NCI-H2107 (cell line): ENCODE data around the gene CBX1.
"Not testable (repeated sequence)": the region's sequence is repeated elsewhere in the genome, so short reads cannot be mapped to it uniquely, and the experiment has no call there.

ENCODE experiments used
- DNase-seq: peaks from one replicate; lab custom pipeline; 2025; lab: John Stamatoyannopoulos, UW

CBX1 gene

DNA sequence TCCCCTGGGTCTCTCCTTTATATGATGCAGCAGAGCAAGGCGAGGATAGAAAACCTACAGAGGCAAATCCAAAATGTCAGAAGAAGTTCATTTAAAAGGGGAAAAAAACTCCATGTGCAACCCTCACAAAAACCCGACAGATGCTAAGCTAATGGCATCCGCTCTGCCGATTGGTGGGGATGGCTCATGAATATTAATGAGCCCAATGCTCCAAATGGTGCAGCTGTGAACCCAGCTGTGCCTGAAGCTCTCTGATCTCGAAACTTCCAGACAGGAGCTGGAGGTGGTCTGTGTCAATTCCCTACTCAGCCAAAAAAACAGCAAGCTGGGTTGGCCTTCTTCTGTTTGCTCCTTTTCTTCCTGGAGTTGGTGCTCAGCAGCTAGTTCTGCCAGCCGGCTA is 21.8 kb upstream of the CBX1 start:
- DNase-seq, result no peak

DNA sequence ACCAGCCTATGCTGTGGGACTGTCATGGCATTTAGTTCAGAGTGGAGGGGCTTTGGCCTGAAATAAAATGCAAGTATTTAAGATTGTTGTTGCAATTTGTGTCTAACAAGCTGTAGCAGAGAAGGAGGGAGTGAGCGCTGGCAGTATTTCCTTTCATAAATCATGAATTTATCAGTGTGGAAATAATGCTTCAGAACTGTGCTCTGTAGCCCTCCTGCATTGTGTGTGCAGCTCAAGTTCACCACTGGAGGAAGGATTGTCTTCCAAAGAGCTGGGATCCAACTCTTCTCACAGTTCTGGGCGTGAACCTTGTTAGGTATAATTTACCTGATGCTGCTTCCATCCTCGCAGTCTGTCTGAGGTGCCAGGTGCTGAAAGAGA is 21.4 kb upstream of the CBX1 start:
- no peak for DNase-seq

DNA sequence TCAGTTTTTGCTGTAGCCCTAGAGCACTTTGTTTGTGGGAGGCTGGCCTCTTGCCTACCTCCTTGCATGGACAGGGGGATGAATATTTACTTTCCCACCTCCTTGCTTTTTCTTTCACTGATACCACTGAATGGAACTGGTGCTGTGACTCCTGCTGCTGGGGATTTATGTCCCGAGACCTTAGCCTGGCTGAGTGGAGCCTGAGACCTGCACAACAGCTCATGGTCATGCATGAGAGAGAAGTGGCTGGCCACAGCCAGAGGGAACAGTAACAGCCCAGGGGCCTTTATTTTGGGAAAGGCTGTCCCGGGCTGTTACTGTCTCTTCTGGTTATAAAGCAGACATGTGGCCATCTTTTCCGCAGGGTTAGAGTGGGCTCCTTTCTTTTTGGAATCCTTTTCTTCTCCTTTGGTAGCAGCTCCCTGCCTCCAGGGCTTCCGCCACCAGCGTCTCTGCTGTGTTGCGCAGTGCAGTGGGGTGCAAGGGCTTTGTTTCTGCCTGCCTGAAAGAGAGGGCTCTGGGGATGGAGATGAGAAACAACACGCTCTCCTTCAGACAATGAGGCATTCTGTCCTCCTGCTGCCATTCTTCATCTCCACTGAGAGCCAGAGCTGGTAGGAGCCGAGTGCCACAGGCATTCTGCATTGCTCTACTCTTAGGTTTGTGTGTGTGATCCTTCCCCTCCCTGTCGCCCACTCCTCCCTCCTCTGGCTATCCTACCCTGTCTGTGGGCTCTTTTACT is 20.8 kb upstream of the CBX1 start:
- DNase-seq, result no peak

DNA sequence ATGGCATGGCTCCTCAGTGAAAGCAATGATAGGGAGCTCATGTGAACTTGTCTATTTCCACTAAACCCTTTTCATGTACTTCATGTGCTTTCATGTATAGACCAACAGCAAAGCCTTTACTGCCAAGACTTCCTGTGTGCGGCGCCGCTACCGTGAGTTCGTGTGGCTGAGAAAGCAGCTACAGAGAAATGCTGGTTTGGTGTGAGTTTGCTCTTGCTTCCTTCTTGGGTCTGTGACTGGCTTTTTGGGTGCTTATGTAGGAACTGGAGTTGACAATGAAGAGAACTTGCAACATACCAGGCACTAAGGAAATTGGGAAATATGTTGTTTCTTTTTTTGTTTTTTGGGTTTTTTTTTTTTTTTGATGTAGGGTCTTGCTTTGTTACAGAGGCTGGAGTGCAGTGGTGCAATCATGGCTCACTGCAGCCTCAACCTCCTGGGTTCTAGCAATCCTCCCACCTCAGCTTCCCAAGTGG is 12.0 kb upstream of the CBX1 start:
- DNase-seq, result no peak

DNA sequence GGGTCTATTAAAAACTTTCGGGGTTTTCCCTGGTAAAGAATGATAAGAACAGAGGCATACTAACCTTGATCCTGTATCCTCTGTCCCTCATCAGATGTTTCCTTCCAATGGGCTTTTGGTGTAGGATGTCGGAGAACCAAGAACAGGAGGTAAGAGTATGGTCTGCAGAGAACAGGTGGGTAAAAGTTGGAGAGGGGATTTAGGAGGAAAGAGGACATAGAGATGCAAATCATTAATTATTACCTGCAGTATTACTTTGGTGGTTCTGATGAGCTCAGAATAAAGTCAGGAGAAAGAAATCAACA is 10.6 kb upstream of the CBX1 start:
- DNase-seq, result no peak

DNA sequence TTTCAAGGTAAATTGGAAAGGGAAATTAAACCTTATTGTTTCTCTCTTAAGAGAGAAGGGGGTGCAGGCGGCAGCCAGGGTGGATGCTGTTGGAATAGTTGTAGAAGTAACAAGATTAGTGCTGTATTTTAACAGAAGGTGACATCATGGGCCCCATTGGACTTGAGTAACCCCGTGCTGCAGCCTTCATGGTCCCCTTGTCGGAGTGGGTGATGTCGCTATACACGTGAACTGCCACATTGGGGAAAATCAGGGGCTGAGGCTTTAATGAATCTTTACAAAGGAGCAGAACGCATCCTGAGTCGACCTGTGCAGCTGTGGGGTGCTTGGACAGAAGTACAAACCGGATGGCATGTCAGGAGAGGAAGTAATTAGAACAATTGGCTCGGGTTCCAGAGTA is 9.5 kb upstream of the CBX1 start:
- DNase-seq, result no peak

DNA sequence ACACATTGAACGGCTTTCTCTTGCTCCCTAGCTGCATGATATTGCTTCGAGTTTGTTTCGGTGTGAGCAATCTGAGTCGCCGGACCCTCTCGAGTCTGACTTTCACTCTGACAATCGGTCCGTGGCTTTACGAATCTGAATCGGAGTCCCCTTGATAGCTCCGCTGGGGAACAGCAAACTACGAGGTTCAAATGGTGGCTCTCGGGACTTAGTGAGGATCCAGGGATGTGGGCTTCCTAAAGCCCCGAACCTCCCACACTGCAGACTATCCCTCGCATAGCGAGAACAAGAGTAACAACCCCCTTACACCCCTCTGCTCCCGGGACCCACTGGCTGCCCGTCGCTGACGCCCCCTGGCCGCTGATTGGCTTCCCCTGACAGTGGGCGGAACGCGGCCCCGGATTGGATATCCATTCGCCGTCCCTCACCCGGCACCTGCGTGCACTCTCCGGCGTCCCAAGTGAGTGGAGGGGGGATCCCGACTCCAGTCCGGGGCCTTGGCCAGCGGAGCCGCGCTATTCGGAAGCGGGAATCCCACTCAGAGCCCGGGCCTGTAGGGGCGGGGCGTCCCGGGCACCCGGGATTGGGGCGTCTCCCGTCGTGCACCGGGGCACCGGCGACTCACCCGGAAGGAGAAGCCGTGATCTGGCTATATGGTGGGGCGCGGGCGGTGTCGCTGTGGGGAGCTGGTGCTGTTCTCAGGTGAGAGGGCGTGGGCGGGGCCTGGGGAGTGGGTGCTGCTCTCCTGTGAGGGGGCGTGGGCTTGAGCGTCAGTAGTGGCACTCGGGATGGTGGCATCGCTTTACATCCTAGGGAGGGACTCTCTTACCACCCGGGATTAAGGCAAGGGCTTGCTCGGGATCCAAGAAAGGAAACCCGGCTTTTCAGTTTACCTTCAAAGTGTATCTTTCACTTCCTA is 6.1 kb upstream of the CBX1 start, which contains the start of gene SNX11:
TSS of gene SNX11 (plus strand) at position 630 of the 919 bp plus-strand sequence. CDS start 4,278 bp downstream, outside the sequence.
- DNase-seq, result peak; percentile 92

DNA sequence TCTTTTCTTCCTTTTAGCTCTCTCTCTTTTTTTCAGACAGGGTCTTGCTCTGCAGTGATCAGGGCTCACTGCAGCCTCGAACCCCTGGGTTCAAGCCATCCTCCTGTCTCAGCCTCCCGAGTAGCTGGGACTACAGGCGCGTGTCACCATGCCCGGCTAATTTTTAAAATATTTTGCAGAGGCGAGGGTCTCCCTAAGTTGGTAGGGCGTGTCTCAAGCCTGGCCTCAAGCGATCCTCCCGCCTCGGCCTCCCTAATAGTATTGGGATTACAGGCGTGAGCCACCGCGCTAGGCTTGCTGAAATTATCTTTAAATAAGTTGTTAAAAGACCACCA is 5.5 kb upstream of the CBX1 start:
- DNase-seq, result no peak

DNA sequence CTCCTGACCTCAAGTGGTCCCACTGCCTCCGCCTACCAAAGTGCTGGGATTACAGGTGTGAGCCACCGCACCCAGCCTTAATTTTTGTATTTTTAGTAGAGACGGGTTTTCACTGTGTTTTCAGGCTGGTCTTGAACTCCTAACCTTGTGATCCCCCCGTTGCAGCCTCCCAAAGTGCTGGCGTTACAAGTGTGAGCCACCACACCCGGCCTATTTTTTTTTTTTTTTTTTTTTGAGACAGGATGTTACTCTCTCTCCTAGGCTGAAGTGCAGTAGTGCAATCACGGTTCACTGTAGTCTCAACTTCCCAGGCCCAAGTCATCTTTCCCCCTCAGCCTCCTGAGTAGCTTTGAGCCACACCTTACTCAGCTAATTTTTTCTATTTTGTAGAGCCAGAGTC is 3.2 kb upstream of the CBX1 start:
- no peak for DNase-seq

DNA sequence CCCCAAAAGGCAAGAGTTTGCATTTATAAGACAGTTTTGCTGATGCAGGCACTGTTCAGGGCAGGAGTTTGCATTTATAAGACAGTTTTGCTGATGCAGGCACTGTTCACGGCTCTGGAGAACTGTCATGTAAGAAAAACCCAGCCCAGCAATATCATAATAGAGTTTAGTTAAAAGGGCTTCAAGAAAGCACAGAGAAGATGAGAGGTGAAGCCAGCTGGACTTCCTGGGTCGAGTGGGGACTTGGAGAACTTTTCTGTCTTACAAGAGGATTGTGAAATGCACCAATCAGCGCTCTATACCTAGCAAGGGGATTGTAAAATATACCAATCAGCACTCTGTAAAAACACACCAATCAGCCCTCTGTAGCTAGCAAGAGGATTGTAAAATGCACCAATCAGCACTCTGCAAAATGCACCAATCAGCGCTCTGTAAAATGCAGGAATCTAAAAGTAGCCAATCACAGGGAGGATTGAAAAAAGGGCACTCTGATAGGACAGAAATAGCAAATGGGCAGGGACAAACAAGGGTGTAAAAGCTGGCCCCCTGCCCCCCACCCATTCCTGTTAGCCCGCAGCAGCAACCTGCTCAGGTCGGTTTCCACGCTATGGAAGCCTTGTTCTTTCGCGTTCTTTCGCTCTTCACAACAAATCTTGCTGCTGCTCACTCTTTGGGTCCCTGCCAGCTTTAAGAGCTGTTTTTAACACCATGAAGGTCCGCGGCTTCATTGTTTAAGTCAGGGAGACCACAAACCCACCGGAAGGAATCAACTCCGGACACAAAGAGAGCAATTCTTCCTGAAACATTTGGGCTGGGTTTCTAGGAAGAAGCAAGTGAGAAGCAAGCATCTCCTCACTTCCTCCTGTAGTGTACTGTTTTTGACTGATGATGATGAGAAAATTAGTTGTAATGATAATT is 1.8 kb upstream of the CBX1 start:
- no peak for DNase-seq

DNA sequence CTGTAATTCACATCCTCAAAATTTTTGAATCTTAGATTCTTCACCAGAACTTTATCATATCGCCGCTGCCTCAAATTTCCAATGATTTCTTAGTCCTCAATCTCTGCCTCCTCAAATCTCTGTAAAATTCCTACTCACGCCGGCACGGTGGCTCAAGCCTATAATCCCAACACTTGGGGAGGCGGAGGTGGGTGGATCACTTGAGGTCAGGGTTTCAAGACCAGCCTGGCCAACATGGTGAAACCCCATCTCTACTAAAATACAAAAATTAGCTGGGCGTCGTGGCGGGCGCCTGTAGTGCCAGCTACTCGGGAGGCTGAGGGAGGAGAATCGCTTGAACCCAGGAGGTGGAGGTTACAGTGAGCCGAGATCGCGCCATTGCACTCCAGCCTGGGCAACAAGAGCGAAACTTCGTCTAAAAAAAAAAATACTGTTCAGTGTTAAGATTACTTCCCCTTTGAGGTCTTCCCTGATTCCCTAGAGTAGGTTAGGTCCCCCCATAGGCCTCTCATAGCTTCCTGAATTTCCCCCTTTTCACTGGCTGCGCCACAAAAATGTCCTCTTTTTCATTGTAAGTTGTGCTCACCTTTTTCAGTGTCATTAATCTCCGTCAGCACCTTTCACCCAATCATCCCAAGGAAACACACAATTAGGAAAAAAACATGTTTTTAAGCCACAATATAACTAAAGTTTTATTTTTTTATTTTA is 919 bp upstream of the CBX1 start:
- no peak for DNase-seq

DNA sequence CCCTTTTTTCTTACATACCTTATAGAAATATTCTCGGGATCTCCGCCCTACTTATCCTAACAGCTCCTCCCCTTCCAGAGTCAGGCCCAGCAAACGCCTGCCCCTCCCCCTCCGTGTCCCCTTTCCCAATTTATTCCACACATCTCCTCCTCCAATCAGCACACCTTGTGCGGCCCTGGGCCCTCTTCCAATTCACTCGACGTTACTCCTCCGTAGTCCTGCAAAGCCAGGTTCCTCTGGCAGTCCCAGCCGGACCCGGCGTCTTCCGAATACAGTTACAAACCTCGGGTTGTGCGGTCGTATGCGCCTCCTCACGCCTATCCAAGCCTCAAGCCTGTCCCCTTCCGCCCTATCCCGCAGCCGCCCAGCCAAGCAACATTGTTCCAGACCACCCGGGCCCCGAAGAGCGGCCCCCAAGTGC is 677 bp downstream of the CBX1 start:
- DNase-seq, result no peak

DNA sequence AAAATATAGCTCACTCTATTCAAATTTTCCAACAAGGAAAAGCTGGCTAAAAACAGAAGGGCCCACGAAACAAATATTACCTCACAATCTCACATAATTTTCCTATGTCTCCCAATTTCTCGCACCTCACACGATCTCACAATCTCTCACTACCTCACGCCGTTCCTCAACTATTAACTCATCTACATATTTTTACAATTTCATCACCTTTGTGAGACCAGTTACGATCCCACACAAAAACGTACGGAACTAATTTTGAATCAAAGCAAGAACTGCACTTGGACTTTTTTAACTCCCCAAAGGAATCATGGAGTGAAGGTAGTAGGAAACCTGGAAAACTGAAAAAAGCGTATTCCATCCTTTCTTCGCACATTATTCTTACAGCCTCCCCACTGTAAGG is 1.1 kb downstream of the CBX1 start:
- no peak for DNase-seq

DNA sequence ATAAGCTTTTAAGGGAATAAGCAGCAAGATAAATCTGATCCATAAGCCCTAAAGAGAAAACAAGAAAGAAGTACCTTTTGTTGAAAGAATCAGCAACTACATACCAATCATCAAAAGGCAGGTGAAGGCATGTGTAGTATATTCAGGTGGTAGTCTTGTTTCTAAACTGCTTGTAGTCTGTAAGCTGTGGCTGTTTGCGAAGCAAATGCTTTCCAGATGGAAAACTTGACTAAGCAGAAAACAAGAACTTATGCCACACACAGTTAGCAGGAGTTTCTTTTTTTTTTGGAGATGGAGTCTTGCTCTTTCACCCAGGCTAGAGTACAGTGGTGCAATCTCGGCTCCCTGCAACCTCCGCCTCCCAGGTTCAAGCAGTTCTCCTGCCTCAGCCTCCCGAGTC is 5.7 kb downstream of the CBX1 start:
- DNase-seq, result no peak

DNA sequence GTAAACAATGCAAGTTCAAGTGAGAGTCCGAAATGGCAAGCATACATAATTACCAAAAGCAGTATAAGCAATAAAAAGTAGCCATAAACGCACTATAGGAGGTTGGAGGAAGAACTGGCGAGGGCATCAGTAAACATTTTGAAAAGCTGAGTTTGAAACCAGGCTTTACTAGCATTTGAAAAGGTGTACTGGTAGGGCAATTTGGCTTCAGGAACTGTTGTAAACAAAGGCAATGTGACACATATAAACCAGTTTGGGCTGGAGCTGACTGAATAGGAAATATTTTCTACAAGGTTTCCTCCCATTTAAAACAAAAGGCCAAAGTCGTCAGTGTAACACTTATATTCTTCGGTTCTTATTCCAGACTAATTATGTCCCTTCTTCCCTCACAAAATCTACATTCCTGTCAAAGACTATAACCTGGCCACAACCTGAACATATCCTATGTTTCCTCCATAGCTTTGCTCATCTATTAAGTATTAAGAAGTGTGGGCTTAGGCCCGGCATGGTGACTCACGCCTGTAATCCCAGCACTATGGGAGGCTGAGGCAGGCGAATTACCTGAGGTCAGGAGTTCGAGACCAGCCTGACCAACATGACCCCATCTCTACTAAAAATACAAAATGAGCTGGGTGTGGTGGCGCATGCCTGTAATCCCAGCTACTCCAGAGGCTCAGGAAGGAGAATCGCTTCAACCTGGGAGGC is 7.8 kb downstream of the CBX1 start:
- no peak for DNase-seq

DNA sequence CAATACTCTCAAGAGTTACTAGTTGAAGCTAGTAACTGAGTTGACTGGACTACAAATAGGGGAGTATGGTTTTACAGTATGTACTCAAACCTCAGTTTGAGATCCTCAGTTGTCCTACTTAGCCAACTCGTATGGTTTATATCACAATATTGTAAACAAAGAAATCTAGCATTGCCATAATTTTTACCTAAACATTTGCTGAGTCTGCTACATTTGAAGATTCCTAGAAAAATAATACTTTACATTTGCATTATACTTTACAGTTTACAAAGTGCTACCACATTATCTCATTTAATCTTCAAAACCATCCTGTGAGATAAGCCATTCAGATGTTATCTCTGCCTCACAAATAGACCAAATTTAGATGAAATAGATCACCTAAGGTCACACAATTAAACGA is 16.3 kb downstream of the CBX1 start:
- DNase-seq, result no peak

DNA sequence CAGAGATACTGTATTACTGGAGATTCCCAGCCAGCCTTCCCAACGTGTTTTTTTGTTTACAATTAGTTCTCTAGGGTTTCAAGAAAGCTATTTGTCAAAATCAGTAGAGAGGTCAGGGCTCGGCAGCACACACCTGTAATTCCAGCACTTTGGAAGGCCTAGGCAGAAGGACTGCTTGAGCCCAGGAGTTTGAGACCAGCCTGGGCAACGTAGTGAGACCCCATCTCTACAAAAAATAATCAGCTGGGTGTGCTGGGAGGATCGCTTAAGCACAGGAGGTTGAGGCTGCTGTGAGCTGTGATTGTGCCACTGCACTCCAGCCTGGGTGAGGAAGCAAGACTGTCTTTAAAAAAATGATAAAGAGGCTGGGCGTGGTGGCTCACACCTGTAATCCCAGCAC is 19.4 kb downstream of the CBX1 start:
- DNase-seq, result no peak

DNA sequence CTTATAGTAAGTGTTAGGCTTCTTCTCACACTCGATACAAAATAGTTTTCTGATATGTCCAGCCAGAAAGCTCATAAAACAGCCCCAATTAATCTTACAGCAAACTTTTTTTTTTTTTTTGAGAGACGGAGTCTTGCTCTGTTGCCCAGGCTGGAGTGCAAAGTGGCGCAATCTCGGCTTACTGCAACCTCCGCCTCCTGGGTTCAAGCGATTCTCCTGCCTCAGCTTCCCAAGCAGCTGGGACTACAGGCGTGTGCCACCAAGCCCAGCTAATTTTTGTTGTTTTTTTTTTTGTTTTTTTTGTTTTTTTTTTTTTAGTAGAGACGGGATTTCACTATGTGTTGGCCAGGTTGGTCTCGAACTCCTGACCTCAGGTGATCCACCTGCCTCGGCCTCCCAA is 24.1 kb downstream of the CBX1 start:
- DNase-seq, result not testable (repeated sequence)

DNA sequence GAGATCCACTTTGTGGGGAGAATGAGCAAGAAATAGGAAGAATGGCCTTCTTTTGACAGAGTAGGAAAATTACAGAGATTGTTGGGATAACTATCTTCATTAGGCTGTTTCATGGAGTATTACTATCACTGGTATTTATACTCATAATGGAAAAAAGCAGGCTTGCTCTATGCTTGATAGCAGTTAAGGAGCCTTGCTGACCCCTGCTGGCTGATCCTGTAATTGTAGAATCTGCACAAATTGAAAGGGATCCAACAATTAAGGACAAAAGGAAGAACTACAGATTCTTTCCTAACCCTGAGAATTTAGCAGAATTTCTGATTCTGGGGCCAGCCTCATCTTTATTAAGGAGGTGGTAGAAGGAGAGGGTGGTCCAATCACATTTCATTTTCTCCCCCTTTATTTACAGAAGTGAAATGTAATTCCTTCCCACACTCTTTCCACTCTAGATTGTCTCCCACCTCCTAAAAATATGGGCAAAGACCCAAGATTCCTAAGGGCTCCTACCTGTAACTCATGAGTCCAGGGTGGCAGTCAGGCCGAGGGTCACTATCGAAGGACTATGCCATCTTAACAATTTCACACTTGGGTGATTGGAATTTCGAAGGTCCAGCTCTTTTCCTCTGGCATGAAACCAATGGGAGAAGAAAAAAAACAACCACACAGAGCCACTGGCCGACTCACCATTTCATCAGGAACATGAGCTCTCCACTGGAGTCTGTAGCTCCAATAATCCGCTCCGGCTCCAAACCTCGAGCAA is 26.8 kb downstream of the CBX1 start:
- no peak for DNase-seq

DNA sequence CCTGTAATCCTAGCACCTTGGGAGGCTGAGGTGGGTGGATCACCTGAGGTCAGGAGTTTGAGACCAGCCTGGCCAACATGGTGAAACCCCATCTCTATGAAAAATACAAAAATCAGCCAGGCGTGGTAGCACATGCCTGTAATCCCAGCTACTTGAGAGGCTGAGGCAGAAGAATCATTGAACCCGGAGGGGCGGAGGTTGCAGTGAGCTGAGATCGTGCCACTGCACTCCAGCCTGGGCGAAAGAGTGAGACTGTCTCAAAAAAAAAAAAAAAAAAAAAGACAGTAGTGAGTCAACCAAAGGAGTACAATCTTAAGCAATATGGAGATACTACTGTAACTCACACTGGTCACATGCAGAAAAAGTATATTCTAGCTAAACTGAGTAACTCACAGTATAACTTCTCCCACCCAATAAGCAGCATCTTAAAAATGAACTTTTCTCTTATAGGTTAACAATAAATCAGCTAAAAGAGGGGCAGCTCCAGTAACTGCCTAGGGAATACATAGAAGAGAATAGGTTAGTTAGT is 27.6 kb downstream of the CBX1 start:
- not testable (repeated sequence) for DNase-seq
